MCF 10A (cell line): ENCODE data around the gene TNC. TPM values are rescaled to one million over a fixed set of nuclear protein-coding genes. Genes with fewer than 3 reads are reported as not detected.

ENCODE experiments used
- BruUV-seq: library from RNA; stranded (reverse); fragments of 400-500 nt; replicated peaks from 2 replicates; lab custom pipeline; 2021; lab: Mats Ljungman, UMichigan
- CTCF ChIA-PET: fragments of 300-600 bp; sonication (Branson Sonifier 250); formaldehyde crosslinking; extraction: SDS; loops from one replicate; lab custom pipeline; 2021; ENCODE audit warnings: antibody characterized with exemption, inconsistent platforms; lab: Yijun Ruan, JAX
- POLR2A ChIA-PET: fragments of 300-600, 350-650 bp; sonication (Branson Sonifier 250); formaldehyde crosslinking; extraction: SDS; loops from one replicate; lab custom pipeline; 2020; ENCODE audit warnings: antibody characterized with exemption, inconsistent platforms; lab: Yijun Ruan, JAX
- DNase-seq: peaks from one replicate; pipeline ENCODE4 v3.0.0-alpha.2; 2018; ENCODE audit not compliant: unreplicated experiment
- H3K27ac Mint-ChIP-seq: one replicate; pipeline ENCODE4 v1.8.0; 2022; ENCODE audit warnings: mild to moderate bottlenecking, low read depth, mixed read lengths; ENCODE audit not compliant: unreplicated experiment
- H3K27me3 Mint-ChIP-seq: one replicate; pipeline ENCODE4 v1.8.0; 2022; ENCODE audit warnings: mixed read lengths; ENCODE audit not compliant: insufficient read depth, unreplicated experiment
- H3K36me3 Mint-ChIP-seq: one replicate; pipeline ENCODE4 v1.8.0; 2022; ENCODE audit warnings: mild to moderate bottlenecking, moderate library complexity, mixed read lengths; ENCODE audit not compliant: insufficient read depth, unreplicated experiment
- H3K4me1 Mint-ChIP-seq: one replicate; pipeline ENCODE4 v1.8.0; 2022; ENCODE audit warnings: mixed read lengths; ENCODE audit not compliant: insufficient read depth, unreplicated experiment
- H3K4me3 Mint-ChIP-seq: one replicate; pipeline ENCODE4 v1.8.0; 2022; ENCODE audit warnings: mild to moderate bottlenecking, moderate library complexity, mixed read lengths; ENCODE audit not compliant: unreplicated experiment
- H3K9me3 Mint-ChIP-seq: one replicate; pipeline ENCODE4 v1.8.0; 2022; ENCODE audit warnings: mixed read lengths; ENCODE audit not compliant: unreplicated experiment
- CTCF ChIP-seq: fragments of 200-600 bp; IDR thresholded peaks from one replicate; pipeline ENCODE4 v1.8.0; 2022; ENCODE audit warnings: antibody characterized with exemption, mild to moderate bottlenecking; ENCODE audit not compliant: unreplicated experiment
- intact Hi-C: fragments of 100-400 bp; cut with micrococcal nuclease; formaldehyde crosslinking; loops from 2 replicates; pipeline ENCODE4 v1.14.1; 2022
- total RNA-seq: library from RNA; stranded (reverse); gene quantifications from 2 replicates; pipeline ENCODE4 v1.2.3, GENCODE V29; 2022

Gene TNC
- total RNA-seq, 1 experiment from 2014 or later, result 49.8 TPM

- CTCF ChIA-PET, result interaction anchor here (0.6 to 3.0 kb wide), 5 partner anchors 19 to 554 kb away, joined by 3 to 20 read pairs (median 4); no protein-coding TSS in a partner anchor
- H3K9me3 Mint-ChIP-seq, result no peaks in the 10 kb centered on the region
- no peak overlapping the region for H3K27ac Mint-ChIP-seq
These were observed 84.2 kb downstream of the TNC start for GRCh38 chr9:115033800-115034199.

GRCh38 chr9:115032296-115032695, 85.7 kb downstream of the TNC start:
- POLR2A ChIA-PET, result interaction anchor here (0.9 kb wide), 1 partner anchor 223 kb away, joined by 3 read pairs; no protein-coding TSS in a partner anchor

More at GRCh38 chr9:115033800-115034199, 84.2 kb downstream of the TNC start:
- intact Hi-C loops, result no loop called here
- no peaks in the 10 kb centered on the region for H3K36me3 Mint-ChIP-seq
- BruUV-seq, result no TSS peak
- H3K27me3 Mint-ChIP-seq, result no peaks in the 10 kb centered on the region
- DNase-seq, result no peak
- H3K4me3 Mint-ChIP-seq, result no peak overlapping the region
- TF ChIP-seq CTCF, result no peak
- H3K4me1 Mint-ChIP-seq, result peaks cover 28% of the 10 kb centered on the region
- POLR2A ChIA-PET, result interaction anchor here (0.6 to 0.7 kb wide), 2 partner anchors 123 to 469 kb away, joined by 3 to 4 read pairs; no protein-coding TSS in a partner anchor

GRCh38 chr9:115030006-115030405, 88.0 kb downstream of the TNC start:
- H3K27ac Mint-ChIP-seq, result no peak overlapping the region
- no peak overlapping the region for H3K4me3 Mint-ChIP-seq
- no peak for DNase-seq
- H3K36me3 Mint-ChIP-seq, result no peaks in the 10 kb centered on the region
- H3K27me3 Mint-ChIP-seq, result no peaks in the 10 kb centered on the region
- intact Hi-C loops, result no loop called here
- TF ChIP-seq CTCF, result no peak
- ChIA-PET CTCF (interaction anchor here (0.6 to 2.4 kb wide), 3 partner anchors 14 to 488 kb away, joined by 3 to 7 read pairs (median 3); no protein-coding TSS in a partner anchor), POLR2A (interaction anchor here (1.2 kb wide), 1 partner anchor 28 kb away, joined by 3 read pairs; no protein-coding TSS in a partner anchor)
- BruUV-seq, result no TSS peak
- peaks cover 8% of the 10 kb centered on the region for H3K4me1 Mint-ChIP-seq
- H3K9me3 Mint-ChIP-seq, result no peaks in the 10 kb centered on the region

More at GRCh38 chr9:115032296-115032695, 85.7 kb downstream of the TNC start:
- CTCF ChIA-PET, result interaction anchor here (0.5 to 3.0 kb wide), 7 partner anchors 8 to 1561 kb away, joined by 3 to 20 read pairs (median 5); no protein-coding TSS in a partner anchor
- no peak for TF ChIP-seq CTCF
- BruUV-seq, result no TSS peak
- intact Hi-C loops, result no loop called here
- Mint-ChIP-seq H3K36me3 (no peaks in the 10 kb centered on the region), H3K27me3 (no peaks in the 10 kb centered on the region), H3K4me3 (no peak overlapping the region), H3K4me1 (peaks cover 28% of the 10 kb centered on the region), H3K27ac (no peak overlapping the region), H3K9me3 (no peaks in the 10 kb centered on the region)
- DNase-seq, result no peak

GRCh38 chr9:115025721-115026120, 92.2 kb downstream of the TNC start:
- POLR2A ChIA-PET, result no interaction called here
- no peaks in the 10 kb centered on the region for H3K27me3 Mint-ChIP-seq
- no peaks in the 10 kb centered on the region for H3K9me3 Mint-ChIP-seq
- CTCF ChIA-PET, result interaction anchor here (0.5 to 1.3 kb wide), 3 partner anchors 10 to 23 kb away, joined by 3 to 6 read pairs (median 3); no protein-coding TSS in a partner anchor
- no peaks in the 10 kb centered on the region for H3K36me3 Mint-ChIP-seq
- no TSS peak for BruUV-seq
- intact Hi-C loops, result no loop called here
- H3K4me1 Mint-ChIP-seq, result no peaks in the 10 kb centered on the region
- no peak overlapping the region for H3K4me3 Mint-ChIP-seq
- H3K27ac Mint-ChIP-seq, result no peak overlapping the region
- TF ChIP-seq CTCF, result no peak
- DNase-seq, result no peak
